Keratinocyte (primary cell): ENCODE measurements around the gene SPRY2.

Experiments
- CTCF ChIP-seq, 3 experiments: IDR thresholded peaks in 1 of 3; conservative IDR thresholded peaks in 1 of 3; optimal IDR thresholded peaks in 1 of 3; 2 replicates in 2 of 3; 3 replicates in 1 of 3; pipeline versions ENCODE3 to v1.5.1; 2011; ENCODE audit warnings: low read length in 3 of 3, mild to moderate bottlenecking in 3 of 3, moderate library complexity in 2 of 3, control low read depth in 1 of 3, inconsistent platforms in 1 of 3; ENCODE audit not compliant: insufficient read depth in 2 of 3; ENCODE audit errors: extremely low read depth in 1 of 3
- EZH2 ChIP-seq: IDR thresholded peaks from one replicate; pipeline ENCODE4 v1.6.1; 2012; ENCODE audit warnings: inconsistent platforms, mild to moderate bottlenecking, low read length, moderate library complexity

- TF ChIP-seq CTCF (optimal IDR thresholded peaks at IDR 0.05 in 1 of 3, IDR thresholded peaks at IDR 0.05 in 1 of 3, conservative IDR thresholded peaks at IDR 0.05 in 1 of 3; ENCODE audit: extremely low read depth in 1 of 3, insufficient read depth in 2 of 3, low read length in 3 of 3): no peak
- no peak for TF ChIP-seq EZH2
Observed at GRCh38 chr13:80303225-80303811, 37.6 kb downstream of the SPRY2 start.
